Neuron (in vitro differentiated cells): ENCODE data around the gene PSMC2.

Experiments used
- H2AFZ ChIP-seq: one replicate; pipeline ENCODE4 v1.6.1; 2013; ENCODE audit warnings: low read depth, mild to moderate bottlenecking, inconsistent platforms, low read length, moderate library complexity
- H3K27me3 ChIP-seq: one replicate; pipeline ENCODE4 v1.6.1; 2013; ENCODE audit warnings: low read length; ENCODE audit not compliant: insufficient read depth
- H3K36me3 ChIP-seq: one replicate; pipeline ENCODE4 v1.6.1; 2013; ENCODE audit warnings: low read length; ENCODE audit not compliant: insufficient read depth
- H3K4me1 ChIP-seq: one replicate; pipeline ENCODE4 v1.6.1; 2013; ENCODE audit warnings: low read length; ENCODE audit not compliant: insufficient read depth
- H3K4me3 ChIP-seq: 2 replicates; pipeline ENCODE4 v1.5.1; 2013; ENCODE audit warnings: mild to moderate bottlenecking, low read length, moderate library complexity
- H3K9me3 ChIP-seq: one replicate; pipeline ENCODE4 v1.6.1; 2013; ENCODE audit warnings: low read length

PSMC2 gene

DNA sequence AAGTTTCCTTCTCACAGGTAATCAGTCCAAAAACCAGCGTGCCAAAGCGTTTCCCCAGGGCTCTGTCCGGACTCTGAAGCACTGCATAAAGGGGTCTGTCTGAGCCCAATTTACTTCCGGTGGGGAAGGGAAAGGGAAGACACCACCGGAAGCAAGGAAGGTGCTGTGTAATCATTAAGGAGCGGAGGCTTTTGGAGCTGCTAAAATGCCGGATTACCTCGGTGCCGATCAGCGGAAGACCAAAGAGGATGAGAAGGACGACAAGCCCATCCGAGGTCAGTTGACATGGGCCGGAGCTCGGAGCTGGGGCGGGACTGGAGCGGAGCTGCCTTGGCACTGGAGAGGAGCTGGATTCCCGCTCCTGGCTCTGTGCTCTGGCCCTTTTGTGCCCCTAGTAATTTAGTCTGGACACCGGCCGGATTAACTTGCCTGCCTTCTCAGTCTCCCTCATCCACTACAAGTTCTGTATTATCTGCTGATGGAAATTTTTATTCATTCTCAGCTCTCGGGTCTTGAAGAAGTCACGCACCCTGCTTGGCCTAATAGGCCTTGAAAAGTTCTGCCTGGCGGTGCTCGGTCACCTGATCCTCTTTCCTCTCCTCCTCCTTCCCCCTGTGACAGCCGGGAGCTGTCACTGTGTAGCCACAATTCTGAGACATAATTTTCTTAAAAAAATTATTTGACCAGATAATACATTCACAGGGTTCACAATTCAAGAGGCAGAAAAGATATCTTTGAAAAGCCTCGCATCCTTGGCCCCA is at the start of gene PSMC2:
PSMC2 (plus strand) TSS at position 137 of the 761 bp plus-strand sequence; CDS start at position 206, 69 bp downstream.
- no peaks in the 10 kb centered on the region for H3K9me3 ChIP-seq
- no peaks in the 10 kb centered on the region for H3K27me3 ChIP-seq
- peak within 1 kb of the TSS; percentile 90 for H2AFZ ChIP-seq
- peaks cover 9% of the 10 kb centered on the region for H3K36me3 ChIP-seq
- H3K4me3 ChIP-seq: peak within 1 kb of the TSS; percentile 71
- H3K4me1 ChIP-seq: peaks cover 27% of the 10 kb centered on the region

DNA sequence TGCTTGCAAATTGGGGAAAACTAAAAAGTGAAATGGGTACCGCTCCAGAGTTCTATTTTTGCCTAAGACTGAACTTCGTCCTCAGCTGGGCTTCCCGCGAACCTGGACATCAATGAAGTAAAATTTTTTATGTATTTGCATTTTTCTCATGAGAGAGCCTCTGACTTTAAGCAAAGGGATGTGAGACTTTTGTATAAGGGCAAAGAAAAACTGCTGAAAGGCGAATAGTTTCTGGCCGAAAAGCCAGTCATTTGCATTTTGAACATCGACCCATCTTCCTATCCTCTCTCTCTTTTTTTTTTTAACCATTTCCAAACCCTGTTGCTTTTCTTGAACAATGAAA is 49.6 kb upstream of the PSMC2 start:
- H3K36me3 ChIP-seq: peaks cover 41% of the 10 kb centered on the region
- no peaks in the 10 kb centered on the region for H3K9me3 ChIP-seq
- H2AFZ ChIP-seq: peak overlapping the region; percentile 86
- no peaks in the 10 kb centered on the region for H3K27me3 ChIP-seq
- peaks cover 18% of the 10 kb centered on the region for H3K4me1 ChIP-seq
- peak overlapping the region; percentile 94 for H3K4me3 ChIP-seq

DNA sequence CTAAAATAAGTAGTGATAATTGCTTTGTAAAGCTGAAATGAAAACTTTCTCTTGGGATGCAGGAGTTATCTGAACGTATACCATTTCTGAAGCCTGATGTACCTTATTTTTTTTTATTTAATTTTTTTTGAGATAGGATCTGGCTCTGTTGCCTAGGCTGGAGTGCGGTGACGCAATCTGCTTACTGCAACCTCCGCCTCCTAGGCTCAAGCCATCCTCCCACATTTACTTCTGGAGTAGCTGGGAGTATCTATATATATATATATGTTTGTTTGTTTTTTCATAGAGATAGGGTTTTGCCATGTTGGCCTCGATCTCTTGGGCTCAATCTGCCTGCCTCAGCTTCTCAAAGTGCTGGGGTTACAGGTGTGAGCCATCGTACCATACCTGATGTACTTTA is 47.8 kb upstream of the PSMC2 start:
- no peaks in the 10 kb centered on the region for H3K27me3 ChIP-seq
- H3K36me3 ChIP-seq: peaks cover 58% of the 10 kb centered on the region

DNA sequence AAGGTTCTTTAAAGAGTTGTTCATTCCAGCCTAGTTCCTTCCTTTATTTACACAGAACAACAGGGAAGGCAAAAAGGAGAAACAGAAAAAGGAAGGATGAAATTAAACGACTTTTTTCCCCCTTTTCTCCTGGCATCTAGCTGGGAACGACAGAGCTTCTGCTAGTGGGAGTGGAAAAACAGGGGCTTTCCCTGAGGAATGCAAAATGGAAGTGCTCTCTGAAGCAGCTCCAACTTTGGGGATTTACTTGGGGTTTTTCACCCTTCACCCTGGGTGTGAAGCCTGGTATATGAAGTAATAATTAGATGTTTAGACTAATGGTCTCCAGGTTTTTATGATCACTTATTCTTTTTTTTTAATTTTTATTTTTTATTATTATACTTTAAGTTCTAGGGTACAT is 46.0 kb upstream of the PSMC2 start:
- no peak overlapping the region for H3K4me3 ChIP-seq
- H2AFZ ChIP-seq: no peak overlapping the region
- H3K36me3 ChIP-seq: peaks cover 73% of the 10 kb centered on the region
- H3K4me1 ChIP-seq: peaks cover 16% of the 10 kb centered on the region
- no peaks in the 10 kb centered on the region for H3K27me3 ChIP-seq
- H3K9me3 ChIP-seq: no peaks in the 10 kb centered on the region

More for the DNA sequence above, 47.8 kb upstream of the PSMC2 start:
- Histone ChIP-seq H3K4me1 (peaks cover 16% of the 10 kb centered on the region), H2AFZ (no peak overlapping the region), H3K4me3 (no peak overlapping the region), H3K9me3 (no peaks in the 10 kb centered on the region)

DNA sequence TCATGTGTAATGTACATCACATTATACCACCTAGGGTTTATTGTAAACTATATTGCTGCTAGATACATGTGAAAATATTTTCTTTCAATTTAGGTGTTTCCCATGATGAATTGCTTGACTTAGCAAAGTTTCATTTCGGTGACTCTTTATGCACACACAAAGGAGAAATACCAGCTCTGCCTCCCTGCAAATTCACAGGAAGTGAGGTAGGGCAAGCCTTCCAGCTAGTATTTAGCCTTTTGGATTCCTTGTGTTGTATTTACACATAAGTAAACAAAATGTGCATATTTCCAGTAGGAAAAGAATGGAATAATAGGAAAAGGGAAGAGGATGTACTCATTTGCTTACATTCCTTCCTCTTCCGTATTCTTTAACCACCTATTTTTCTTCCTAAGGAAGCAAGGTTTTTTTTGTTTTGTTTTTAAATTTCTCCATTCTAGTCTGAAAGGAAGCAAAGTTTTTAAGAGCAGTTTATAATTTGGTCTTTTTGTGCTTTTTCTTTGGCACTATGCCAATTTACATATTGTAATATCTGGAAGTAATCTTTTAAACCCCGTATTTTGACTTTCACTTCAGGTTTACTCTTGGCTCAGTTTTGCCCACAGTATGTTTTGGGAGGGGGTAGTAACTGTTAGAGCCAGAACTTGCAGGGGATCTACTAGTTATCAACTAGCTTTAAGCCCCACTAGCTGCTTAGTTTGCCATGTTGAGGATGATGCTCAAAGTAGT is 39.8 kb upstream of the PSMC2 start:
- Histone ChIP-seq H3K27me3 (no peaks in the 10 kb centered on the region), H3K4me3 (no peak overlapping the region), H3K4me1 (no peaks in the 10 kb centered on the region), H3K9me3 (no peaks in the 10 kb centered on the region), H2AFZ (no peak overlapping the region), H3K36me3 (peaks cover 88% of the 10 kb centered on the region)

DNA sequence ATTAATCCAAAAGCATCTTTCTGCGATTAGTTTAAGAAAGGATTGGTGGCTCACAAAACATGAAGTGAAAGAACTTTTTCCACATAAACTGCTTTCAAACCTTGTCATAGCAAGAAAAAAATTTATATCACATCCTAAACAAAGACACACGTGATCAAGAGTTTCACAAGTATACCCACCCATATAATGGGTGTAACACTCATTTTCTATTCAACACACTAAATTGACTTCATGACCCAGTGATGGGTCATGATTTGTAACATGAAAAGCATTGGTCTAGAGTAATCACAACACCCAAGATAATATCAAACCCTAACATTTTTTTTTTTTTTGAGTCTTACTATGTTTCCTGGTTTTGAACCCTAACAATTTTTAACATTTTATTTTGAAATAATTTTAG is 32.6 kb upstream of the PSMC2 start:
- Histone ChIP-seq H3K9me3 (no peaks in the 10 kb centered on the region), H3K4me1 (no peaks in the 10 kb centered on the region), H3K36me3 (peaks cover 97% of the 10 kb centered on the region), H3K27me3 (no peaks in the 10 kb centered on the region), H3K4me3 (no peak overlapping the region), H2AFZ (no peak overlapping the region)

DNA sequence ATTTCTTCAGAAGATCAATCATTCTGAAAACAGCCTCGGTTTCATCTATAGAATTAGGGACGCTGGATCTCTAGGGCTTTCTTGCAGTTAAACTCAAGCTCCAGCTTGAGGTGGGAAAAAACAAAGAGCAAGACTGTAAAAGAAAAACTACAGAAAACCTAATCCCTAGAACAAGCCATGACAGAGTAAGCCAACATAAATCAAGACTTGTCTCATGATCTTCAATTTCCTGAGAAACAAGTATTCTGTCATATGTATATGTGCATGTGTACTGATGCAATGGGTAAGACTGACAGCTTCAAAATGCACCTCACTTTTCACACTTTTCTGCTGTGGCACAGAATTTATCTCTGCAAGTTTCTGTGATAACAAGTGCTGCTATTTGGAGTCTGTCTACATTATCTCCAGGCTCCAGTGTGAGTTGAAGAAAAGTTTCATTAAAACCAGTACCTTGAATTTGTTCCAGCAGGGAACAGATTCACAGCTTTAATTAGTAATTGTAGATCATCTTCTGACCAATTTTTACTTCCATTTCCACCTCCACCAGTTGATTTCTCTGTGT is 31.0 kb upstream of the PSMC2 start:
- H3K27me3 ChIP-seq: no peaks in the 10 kb centered on the region
- no peak overlapping the region for H3K4me3 ChIP-seq
- peaks cover 91% of the 10 kb centered on the region for H3K36me3 ChIP-seq

DNA sequence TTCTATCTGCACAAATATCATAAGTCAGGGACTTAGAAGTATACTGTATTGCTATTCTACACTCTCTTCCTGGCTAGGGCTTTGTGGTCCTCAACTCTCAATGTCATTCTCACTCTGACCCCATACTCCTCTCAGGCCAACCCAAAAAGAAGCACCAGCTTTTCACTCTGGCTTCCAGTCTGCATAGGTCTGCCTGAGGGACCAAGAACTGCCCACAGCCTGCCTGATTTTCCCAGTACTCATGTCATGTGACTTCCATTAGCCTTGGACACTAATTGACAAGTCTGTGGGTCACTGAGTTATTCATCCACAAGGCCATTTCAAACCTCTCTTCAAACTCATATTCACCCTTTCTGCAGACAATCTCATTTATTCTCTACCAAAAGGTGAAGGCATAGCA is 30.4 kb upstream of the PSMC2 start:
- Histone ChIP-seq H3K4me3 (no peak overlapping the region), H3K27me3 (no peaks in the 10 kb centered on the region), H3K9me3 (no peaks in the 10 kb centered on the region), H2AFZ (no peak overlapping the region), H3K36me3 (peaks cover 90% of the 10 kb centered on the region), H3K4me1 (no peaks in the 10 kb centered on the region)

More for the DNA sequence above, 31.0 kb upstream of the PSMC2 start:
- no peaks in the 10 kb centered on the region for H3K4me1 ChIP-seq
- no peaks in the 10 kb centered on the region for H3K9me3 ChIP-seq
- H2AFZ ChIP-seq: no peak overlapping the region

DNA sequence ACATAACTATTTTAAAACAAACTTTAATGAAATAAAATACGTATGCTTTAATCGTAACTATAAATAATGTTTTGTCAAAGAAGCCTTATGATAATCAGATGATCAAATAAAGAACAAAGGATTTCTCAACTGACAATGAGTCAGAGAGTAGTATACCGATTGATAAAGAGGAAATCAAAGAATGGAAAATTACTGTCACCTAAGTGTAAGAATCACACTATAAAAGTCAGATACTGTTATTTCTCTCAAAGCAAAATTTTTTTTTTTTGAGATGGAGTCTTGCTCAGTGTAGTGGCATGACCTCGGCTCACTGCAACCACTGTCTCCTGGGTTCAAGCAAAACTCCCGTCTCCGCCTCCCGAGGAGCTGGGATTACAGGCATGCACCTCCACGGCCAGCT is 21.7 kb upstream of the PSMC2 start:
- peaks cover 54% of the 10 kb centered on the region for H3K36me3 ChIP-seq
- no peak overlapping the region for H2AFZ ChIP-seq
- H3K9me3 ChIP-seq: no peaks in the 10 kb centered on the region
- H3K4me1 ChIP-seq: no peaks in the 10 kb centered on the region
- no peaks in the 10 kb centered on the region for H3K27me3 ChIP-seq
- no peak overlapping the region for H3K4me3 ChIP-seq

DNA sequence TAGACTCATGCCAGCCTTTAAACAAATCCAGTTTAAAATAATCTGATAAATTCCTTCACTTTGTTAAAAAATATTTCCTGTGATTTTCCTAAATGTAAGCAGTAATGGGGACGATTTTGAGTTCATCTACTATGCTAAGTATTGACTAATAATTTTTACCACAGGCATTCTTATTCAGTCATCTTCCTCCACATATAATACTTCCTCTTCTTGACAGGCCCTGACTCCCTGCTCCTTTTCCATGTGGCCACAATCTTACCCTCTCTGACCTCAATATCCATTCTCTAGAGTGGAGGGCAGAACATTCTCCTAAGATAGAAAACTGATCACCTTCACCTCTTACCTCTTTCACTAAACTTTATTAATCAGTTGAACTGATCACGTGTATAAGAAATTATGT is 10.7 kb upstream of the PSMC2 start:
- H3K9me3 ChIP-seq: no peaks in the 10 kb centered on the region
- H3K36me3 ChIP-seq: peaks cover 70% of the 10 kb centered on the region
- H2AFZ ChIP-seq: no peak overlapping the region
- no peak overlapping the region for H3K4me3 ChIP-seq
- H3K27me3 ChIP-seq: no peaks in the 10 kb centered on the region
- H3K4me1 ChIP-seq: no peaks in the 10 kb centered on the region

DNA sequence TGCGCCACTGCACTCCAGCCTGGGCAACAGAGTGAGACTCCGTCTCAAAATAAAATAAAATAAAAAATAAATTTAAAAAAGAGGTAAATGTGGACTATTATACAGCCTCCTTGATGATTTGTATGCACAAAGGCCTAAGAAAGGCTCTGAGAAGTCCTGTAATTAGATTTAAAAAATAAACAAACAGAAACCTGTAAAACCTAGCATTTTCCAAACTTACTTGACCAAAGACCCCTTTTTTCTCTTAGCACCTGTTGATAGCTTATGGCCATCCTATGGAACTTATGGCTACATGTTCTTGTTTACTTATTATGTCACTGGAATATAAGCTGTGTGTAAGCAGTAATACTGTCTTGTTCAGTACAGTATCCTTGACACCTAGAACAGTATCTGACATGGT is 8.6 kb upstream of the PSMC2 start:
- Histone ChIP-seq H2AFZ (no peak overlapping the region), H3K9me3 (no peaks in the 10 kb centered on the region), H3K4me3 (no peak overlapping the region), H3K36me3 (peaks cover 66% of the 10 kb centered on the region), H3K4me1 (peaks cover 7% of the 10 kb centered on the region), H3K27me3 (no peaks in the 10 kb centered on the region)

DNA sequence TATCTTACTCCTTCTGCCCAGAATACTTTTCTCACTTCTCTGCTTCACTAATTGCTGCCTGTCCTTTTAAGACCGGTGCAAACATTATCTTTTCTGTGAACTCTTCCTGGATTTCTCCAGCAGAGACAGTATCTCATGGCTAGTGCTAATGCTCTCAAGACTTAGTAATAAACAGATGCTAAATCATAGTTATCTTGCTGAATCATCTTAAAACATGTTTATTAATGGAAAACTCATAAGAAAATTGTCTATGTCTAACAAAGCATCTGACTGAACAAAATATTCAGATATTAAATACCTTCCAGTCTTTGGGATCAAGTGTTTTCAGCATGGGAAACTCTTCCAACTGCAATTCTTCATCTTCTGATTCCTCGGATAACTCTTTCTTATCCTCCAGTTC is 6.0 kb upstream of the PSMC2 start:
- Histone ChIP-seq H3K27me3 (no peaks in the 10 kb centered on the region), H3K9me3 (no peaks in the 10 kb centered on the region), H3K4me3 (no peak overlapping the region), H3K36me3 (peaks cover 47% of the 10 kb centered on the region), H2AFZ (no peak overlapping the region), H3K4me1 (peaks cover 8% of the 10 kb centered on the region)

DNA sequence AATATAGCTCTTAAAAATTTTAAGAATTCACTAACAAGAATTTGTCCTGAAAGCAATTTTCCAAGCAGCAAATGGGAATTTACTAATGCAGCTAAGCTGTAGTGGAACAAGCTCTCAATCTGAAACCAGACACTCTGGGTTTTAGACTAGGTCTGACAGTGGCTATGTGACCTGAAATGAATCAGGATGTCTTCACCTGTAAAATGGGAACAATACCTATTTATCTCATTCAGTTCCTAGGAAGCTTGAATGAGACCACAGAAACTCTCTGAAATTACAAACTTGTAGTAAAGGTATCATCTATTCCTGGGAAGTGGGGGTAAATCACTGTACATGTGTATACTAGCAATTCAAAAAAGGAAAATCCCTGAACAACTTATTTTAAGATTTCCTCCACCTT is 4.1 kb upstream of the PSMC2 start:
- Histone ChIP-seq H3K4me1 (peaks cover 17% of the 10 kb centered on the region), H2AFZ (no peak overlapping the region), H3K4me3 (peak overlapping the region; percentile 79), H3K36me3 (peaks cover 31% of the 10 kb centered on the region), H3K27me3 (no peaks in the 10 kb centered on the region), H3K9me3 (no peaks in the 10 kb centered on the region)
